GM19463 (cell line): ENCODE measurements around the gene GIPC3.
"Not testable (repeated sequence)": the region's sequence is repeated elsewhere in the genome, so short reads cannot be mapped to it uniquely, and the experiment has no call there.

Source experiments
- ATAC-seq: cut with Tn5 transposase; IDR thresholded peaks from one replicate; pipeline ENCODE4 v1.9.1; 2021; ENCODE audit warnings: mild to moderate bottlenecking, moderate library complexity; ENCODE audit not compliant: unreplicated experiment

Gene GIPC3

DNA sequence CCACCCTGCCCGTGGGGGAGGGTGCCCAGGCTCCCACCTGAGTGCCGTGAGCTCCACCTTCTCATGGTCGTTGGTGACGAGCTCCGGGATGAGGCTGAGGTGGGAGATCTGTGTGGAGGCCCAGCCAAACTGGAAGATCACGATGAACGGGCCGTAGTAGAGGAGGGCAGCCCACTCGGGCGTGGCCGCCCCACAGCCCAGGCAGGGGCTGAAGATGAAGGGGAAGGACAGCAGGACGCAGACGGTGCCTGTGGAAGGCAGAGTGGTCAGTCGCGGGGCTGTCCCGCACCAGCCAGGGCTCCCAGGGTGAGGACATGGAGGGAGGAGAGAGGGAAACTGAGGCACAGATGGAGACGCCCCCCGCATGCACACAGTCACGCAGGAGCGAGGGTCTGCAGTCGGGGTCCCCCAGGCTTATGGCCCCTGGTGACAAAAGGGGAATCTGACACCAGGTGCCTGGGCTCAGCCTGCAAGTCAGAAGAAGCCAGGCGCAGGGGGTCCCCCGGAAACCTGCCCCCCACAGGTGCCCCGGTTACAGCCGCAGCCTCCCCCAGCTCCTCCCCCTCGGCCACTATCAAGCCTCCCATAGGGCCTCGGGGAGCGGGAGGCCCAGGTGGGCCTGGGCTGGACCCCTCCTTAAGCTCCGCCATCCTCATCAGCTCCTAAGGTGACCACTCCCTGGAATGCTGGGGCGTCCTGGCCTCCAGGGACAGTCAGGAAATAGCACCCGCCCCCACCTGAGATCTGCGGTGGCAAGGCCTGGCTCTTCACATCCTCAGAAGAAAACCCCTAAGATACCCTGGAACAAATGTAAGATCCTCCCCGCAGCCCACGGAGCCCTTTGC, 34.1 kb upstream of the GIPC3 start:
- no peak for ATAC-seq

DNA sequence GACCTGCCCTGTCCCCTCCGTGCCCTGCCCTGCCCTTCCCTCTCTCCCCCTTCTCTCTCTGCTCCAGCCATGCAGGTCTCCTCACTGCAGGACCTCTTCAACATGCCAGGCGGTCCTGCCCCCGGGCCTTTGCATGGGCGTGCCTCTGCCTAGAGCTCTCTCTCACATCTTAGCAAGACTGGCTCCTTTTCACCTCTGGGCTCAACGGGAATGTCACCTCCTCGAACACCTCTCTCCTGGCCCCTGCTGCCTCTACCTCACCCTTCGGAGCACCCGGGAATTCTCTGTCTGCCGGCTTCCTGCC, 33.5 kb upstream of the GIPC3 start:
- no peak for ATAC-seq

- ATAC-seq, result no peak
Measured at GRCh38 chr19:3554254-3555083, 30.8 kb upstream of the GIPC3 start.

DNA sequence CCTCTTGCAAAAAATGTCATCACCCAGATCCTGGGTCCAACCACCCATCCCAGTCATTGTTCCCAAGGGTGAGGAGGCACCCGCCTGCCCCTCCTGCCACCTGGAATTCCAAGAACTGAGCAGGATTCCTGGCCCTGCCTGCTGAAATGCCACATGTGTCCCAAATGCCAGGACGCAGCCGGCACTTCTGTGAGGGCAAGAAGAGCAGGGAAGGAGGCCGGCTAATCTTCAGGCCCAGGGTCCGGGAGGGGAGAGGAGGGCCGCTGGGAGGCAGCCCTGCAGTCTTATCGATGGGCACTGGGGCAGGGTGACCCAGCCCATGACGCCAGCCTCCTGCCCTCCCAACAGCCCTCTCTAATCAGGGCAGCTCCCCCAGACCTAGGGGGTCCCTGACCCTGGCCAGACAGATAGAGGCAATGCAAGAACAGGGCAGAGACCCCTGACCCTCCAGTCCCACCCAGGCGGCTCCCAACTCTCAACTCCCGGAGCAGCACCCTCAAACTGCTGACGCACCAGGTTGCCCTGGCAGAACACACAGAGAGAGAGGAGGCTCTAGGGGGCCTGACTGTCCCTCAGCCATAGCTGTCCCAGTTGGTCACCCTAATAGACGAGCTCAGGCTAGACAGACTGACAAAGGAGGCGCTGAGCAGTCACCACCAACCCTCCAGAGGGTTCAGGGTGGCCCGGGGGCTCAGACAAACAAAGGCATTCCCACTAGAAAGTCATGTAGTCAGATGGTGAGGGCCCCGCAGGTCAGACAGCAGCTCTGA, 29.4 kb upstream of the GIPC3 start:
- no peak for ATAC-seq

DNA sequence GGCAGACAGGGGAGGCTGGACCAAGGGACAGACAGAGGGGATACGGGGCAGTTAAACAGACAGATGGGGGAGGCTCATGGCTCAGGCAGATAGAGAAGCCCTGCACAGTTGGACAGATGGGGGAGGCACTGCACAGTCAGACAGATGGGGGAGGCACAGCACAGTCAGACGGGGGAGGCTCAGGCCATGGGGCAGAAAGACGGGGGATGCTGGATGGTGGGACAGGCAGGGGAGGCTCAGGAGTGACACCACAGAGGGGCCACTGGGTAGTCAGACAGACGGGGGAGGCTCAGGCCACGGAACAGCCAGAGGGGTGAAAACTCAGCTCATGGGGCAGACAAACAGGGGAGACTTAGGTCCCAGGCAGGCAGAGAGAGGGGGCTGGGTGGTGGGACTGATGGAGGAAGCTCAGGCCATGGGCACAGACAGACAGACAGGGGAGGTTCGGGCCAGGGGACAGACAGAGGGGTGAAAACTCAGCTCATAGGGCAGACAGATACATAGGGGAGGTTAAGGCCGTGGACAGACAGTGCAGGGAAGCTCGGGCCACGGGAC, 28.8 kb upstream of the GIPC3 start:
- no peak for ATAC-seq

DNA sequence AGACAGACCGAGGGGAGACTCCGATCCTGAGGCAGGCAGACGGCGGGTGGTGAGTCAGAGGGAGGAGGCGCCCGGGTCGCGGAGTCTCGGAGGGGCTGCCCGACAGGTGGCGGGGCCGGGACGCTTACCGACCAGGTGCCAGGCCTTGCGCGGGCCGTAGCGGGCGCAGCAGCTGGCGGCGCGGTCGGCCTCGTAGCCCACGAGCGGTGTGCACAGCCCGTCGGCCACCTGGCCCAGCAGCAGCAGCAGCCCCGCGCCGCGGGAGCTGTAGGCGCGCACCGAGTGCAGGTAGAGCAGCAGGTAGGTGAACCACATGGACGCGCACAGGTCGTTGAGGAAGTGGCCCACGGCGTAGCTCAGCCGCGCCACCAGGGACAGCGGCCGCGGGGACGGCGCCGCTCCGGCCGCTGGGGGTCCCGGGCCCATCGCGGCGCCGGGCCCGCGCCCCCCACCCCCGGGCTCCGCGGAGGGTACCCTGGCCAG, 28.3 kb upstream of the GIPC3 start:
- ATAC-seq, result peak; percentile 22

- peak; percentile 83 for ATAC-seq
Measured at GRCh38 chr19:3557461-3558248, 27.6 kb upstream of the GIPC3 start, which contains the start of gene MFSD12. TSS of gene MFSD12 (minus strand) at chr19:3557586. CDS start at chr19:3557403, 183 bp downstream.

- ATAC-seq, result no peak
Measured at GRCh38 chr19:3563709-3564524, 21.4 kb upstream of the GIPC3 start.

DNA sequence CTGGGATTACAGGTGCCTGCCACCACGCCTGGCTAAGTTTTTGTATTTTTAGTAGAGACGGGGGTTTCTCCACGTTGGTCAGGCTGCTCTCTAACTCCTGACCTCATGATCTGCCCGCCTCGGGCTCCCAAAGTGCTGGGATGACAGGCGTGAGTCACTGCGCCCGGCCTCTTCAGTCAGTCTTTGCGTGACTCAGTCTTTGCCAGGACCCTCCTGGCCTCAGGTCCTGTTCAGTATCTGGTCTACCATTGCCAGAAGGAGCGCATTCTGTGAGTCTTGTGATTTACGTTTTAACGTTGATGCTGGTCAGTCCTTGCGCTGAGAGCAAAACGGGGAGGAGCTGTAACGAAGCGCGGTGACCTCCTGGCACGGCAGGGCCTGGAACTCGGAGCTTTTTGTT, 20.1 kb upstream of the GIPC3 start:
- ATAC-seq, result no peak

- ATAC-seq, result not testable (repeated sequence)
Measured at GRCh38 chr19:3570042-3570441, 15.2 kb upstream of the GIPC3 start.

GRCh38 chr19:3570606-3571011, 14.7 kb upstream of the GIPC3 start:
- ATAC-seq, result no peak

DNA sequence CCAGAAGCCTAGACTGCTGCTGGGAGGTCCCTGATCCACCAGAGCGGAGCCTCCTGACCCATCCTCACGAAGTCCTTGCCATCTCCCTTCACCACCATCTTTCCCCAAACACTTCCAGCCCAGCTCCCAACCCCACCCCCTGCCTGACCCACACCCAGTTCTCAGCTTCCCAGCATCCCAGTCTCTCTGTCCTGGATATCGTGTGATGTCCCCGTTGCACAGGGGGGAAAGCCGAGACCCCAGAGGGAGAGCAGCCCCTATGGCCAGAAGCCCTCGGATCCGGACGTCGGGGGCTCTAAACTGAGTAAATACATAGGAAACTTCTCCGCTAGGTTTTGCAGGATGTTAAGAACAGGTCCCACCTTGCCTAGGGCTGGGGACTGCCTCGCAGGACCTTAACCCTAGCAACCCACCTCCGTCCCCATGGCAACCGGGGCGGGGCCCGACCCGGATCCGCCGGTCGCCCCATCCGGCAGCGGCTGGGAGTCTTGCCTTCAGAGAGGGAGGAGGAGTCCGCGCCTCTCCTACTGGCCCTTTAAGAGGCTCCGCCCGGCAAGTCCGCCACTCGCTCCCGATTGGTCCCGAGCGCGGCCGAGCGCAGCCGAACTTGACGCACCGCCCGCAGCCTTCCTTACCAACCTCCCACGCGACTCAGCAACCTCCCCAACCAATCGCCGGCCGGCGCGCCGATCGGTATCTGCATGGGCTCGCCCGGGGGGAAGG, 13.0 kb upstream of the GIPC3 start:
- peak; percentile 93 for ATAC-seq

- no peak for ATAC-seq
Measured at GRCh38 chr19:3572855-3573161, 12.5 kb upstream of the GIPC3 start, which contains the start of gene HMG20B. TSS of gene HMG20B (plus strand) at chr19:3572944. CDS start at chr19:3573310, 366 bp downstream.

DNA sequence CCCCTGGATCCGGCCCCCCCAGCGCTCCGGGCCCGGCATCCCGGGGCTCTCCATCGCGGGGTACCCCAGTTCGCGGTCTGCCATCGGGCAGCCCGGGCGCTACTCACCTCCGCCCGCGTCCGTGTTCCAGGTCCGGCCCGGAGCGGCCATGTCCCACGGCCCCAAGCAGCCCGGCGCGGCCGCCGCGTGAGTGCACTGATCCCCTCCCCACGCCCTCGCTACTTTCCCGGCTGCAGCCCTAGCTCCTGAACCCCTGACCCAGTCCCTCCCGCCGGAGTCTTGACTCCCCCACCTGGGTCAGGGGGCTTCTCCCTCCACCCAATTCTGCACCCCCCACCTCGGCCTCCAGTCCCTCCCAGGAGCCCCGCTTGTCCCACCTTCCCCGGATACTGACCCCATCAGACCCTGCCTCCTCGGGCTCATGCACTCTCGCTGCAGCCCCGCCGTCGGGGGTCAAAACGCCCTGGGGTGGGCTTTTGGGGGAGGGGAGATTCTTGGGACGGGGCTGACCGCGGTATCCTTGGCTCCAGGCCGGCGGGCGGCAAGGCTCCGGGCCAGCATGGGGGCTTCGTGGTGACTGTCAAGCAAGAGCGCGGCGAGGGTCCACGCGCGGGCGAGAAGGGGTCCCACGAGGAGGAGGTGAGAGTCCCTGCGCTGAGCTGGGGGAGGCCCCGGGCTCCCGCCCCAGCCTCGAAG, 12.0 kb upstream of the GIPC3 start:
- ATAC-seq, result no peak

- no peak for ATAC-seq
Measured at GRCh38 chr19:3573858-3574637, 11.2 kb upstream of the GIPC3 start.

DNA sequence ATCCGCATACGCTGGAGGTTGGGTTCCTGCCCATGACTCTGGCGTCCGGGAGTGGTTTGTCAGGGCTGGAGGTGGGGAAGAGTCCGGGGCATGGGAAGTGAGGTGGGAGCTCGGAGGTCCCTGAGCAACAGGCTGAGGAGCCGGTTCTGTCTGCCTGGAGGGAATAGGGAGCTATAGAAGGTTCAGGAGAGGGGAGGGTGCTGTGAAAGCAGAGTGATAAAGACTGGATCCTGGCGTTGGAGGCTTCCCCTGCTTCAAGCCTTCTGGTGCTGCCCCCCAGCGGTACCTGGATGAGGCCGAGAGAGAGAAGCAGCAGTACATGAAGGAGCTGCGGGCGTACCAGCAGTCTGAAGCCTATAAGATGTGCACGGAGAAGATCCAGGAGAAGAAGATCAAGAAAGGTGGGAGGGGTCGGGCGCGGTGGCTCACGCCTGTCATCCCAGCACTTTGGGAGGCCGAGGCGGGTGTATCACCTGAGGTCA, 10.0 kb upstream of the GIPC3 start:
- ATAC-seq, result no peak
